ENCODE data around the gene MYLIP.

DNA sequence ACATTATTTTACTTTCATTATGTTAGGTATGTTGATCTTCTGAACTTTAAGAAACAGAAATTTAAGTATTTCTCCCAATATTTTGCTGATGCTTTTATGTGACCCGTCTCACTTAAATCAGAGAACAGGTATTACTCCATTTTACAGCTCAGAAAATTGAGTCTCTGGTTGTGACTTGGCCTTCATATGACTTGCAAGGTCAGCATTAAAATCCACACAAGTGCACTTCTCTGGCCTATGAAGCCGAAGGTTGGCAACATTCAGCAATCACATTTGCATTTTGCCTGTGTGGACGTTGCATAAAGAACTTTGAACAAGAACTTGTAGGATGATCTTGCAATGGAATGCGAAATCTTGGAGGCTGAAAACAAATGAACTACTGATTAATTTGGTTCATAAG is 10.1 kb upstream of the MYLIP start:
- TF ChIP-seq, protein P1, sequence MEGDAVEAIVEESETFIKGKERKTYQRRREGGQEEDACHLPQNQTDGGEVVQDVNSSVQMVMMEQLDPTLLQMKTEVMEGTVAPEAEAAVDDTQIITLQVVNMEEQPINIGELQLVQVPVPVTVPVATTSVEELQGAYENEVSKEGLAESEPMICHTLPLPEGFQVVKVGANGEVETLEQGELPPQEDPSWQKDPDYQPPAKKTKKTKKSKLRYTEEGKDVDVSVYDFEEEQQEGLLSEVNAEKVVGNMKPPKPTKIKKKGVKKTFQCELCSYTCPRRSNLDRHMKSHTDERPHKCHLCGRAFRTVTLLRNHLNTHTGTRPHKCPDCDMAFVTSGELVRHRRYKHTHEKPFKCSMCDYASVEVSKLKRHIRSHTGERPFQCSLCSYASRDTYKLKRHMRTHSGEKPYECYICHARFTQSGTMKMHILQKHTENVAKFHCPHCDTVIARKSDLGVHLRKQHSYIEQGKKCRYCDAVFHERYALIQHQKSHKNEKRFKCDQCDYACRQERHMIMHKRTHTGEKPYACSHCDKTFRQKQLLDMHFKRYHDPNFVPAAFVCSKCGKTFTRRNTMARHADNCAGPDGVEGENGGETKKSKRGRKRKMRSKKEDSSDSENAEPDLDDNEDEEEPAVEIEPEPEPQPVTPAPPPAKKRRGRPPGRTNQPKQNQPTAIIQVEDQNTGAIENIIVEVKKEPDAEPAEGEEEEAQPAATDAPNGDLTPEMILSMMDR (IDR thresholded peaks at IDR 0.05 in 8 of 11, conservative IDR thresholded peaks at IDR 0.05 in 3 of 11): no peak
- TF ChIP-seq POLR2A (IDR thresholded peaks at IDR 0.05) (no peak), POLR2AphosphoS5 (IDR thresholded peaks at IDR 0.05) (no peak)
